DMS79 treated with DMSO at 0.1 percent for 48 hours (cell line): ENCODE measurements around the gene ZNF829.

ENCODE experiments used
- DNase-seq: peaks from one replicate; lab custom pipeline; 2025; lab: John Stamatoyannopoulos, UW

Gene ZNF829

GRCh38 chr19:36915992-36916830 lies at the start of gene ZNF829, which contains the start of gene ZNF568:
Gene ZNF829, minus strand, starts transcription at chr19:36916291. Its CDS starts 1,124 bp downstream, at chr19:36915167.
Gene ZNF568, plus strand, starts transcription at chr19:36916332. Its CDS starts 6,439 bp downstream, at chr19:36922771.
- DNase-seq = peak; percentile 84

- peak; percentile 80 for DNase-seq
These were observed 47.2 kb upstream of the ZNF829 start for GRCh38 chr19:36963280-36963679.

GRCh38 chr19:36962346-36962745 lies 46.3 kb upstream of the ZNF829 start:
- DNase-seq = no peak

GRCh38 chr19:36950335-36951119 lies 34.4 kb upstream of the ZNF829 start:
- no peak for DNase-seq

GRCh38 chr19:36939153-36939552 lies 23.1 kb upstream of the ZNF829 start:
- no peak for DNase-seq

- DNase-seq = no peak
These were observed 15.6 kb upstream of the ZNF829 start for GRCh38 chr19:36931684-36932083.

- DNase-seq = no peak
These were observed 2.0 kb upstream of the ZNF829 start for GRCh38 chr19:36918090-36918489.

GRCh38 chr19:36916991-36917390 lies 900 bp upstream of the ZNF829 start:
- no peak for DNase-seq

- DNase-seq = no peak
These were observed 17.7 kb downstream of the ZNF829 start for GRCh38 chr19:36898422-36898821.

GRCh38 chr19:36894849-36895383 lies 21.2 kb downstream of the ZNF829 start:
- DNase-seq = no peak

- DNase-seq = no peak
These were observed 24.2 kb downstream of the ZNF829 start for GRCh38 chr19:36891768-36892357.

GRCh38 chr19:36876993-36877938 lies 38.8 kb downstream of the ZNF829 start:
- DNase-seq = no peak

- no peak for DNase-seq
These were observed 64.2 kb downstream of the ZNF829 start for GRCh38 chr19:36851898-36852297.

GRCh38 chr19:36850559-36851442 lies 65.3 kb downstream of the ZNF829 start, which contains the start of gene ZNF345:
Gene ZNF345, plus strand, starts transcription at chr19:36850876. Its CDS starts 25,955 bp downstream, at chr19:36876831.
- peak; percentile 88 for DNase-seq

GRCh38 chr19:36849701-36850558 lies 66.2 kb downstream of the ZNF829 start:
- DNase-seq = peak; percentile 74

- DNase-seq = no peak
These were observed 68.1 kb downstream of the ZNF829 start for GRCh38 chr19:36847968-36848367.

GRCh38 chr19:36838784-36839324 lies 77.2 kb downstream of the ZNF829 start:
- DNase-seq = no peak
